KBM-7 (cell line): ENCODE data around the gene LRRC41.

Experiments used
- DNase-seq: peaks from one replicate; pipeline ENCODE4 v3.0.0-alpha.2; 2015
- in situ Hi-C: fragments of 300-500 bp; cut with MboI; formaldehyde crosslinking; loops from 2 replicates; pipeline ENCODE4 v1.14.3; 2020; ENCODE audit warnings: low sequenced_read_pairs, low pct_unique_long_range_greater_than_20kb, mixed read lengths

The LRRC41 gene

DNA sequence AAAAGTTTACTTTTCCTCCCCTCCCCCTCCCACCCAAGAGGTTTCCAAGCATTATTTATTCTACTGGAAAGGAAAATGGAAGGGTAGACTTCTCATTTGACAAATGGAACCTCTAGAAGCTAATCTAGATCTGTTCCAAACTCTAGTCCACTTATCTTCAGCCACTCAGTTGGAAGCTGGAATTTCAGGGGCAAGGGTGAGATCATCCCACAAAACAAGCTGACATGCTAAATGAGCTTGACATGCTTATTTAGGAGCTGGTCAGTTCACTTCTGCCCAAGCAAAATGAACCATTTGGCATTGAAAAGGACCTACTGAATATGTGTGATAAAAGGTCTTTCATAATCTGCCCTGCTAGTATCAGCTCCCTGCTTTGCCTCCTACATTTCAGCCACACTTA lies 5.0 kb downstream of the LRRC41 start:
- in situ Hi-C loops: no loop called here
- DNase-seq: no peak

DNA sequence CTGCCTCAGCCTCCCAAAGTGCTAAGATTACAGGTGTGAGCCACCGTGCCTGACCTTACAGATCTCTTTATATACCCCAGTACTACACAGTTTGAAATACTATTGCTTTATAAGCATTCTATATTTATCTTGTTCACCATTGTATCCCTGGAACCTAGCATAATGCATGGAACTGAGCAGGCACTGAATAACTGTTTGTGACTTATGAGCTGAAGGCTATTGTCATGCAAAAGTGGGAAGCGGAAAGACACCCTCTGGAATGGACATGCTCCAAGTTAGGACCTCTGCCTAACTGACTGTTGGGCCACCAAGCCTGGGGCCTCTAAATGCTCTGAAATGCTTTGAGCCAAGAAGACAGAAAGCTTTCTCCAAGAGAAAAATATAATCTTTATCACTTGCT lies 8.1 kb downstream of the LRRC41 start:
- in situ Hi-C loops: no loop called here
- DNase-seq: no peak

DNA sequence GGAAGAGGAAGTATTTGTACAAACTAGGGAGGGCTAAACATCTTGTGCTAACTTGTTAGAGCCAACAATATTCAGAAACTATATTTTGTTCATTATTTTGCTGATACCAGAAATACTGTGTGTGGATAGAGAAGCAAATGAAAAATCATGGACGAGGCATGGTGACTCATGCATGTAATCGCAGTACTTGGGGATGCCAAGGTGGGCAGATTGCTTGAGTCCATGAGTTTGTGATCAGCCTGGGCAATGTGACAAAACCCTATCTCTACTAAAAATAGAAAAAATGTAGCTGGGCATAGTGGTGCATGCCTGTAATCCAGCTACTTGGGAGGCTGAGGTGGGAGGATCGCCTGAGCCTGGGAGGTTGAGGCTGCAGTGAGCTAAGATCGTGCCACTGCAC lies 13.4 kb downstream of the LRRC41 start:
- no peak for DNase-seq

DNA sequence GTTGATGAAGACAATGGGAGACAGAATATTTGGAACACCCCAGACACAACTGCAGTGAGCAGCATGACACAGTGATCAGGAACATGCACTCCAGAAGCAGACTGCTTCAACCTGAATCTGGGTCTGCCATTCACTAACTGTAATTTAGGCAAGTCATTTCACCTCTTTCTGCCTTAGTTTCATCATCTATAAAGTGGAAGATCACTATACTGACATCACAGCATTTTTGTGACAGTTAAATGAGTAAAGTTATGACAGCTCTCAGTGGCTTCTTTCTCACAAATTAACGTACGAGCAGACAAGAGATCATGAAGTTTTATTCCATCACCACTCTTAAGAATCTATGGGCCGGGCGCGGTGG lies 14.3 kb downstream of the LRRC41 start:
- in situ Hi-C loops: no loop called here
- no peak for DNase-seq

More for the DNA sequence above, 13.4 kb downstream of the LRRC41 start:
- in situ Hi-C loops: no loop called here

DNA sequence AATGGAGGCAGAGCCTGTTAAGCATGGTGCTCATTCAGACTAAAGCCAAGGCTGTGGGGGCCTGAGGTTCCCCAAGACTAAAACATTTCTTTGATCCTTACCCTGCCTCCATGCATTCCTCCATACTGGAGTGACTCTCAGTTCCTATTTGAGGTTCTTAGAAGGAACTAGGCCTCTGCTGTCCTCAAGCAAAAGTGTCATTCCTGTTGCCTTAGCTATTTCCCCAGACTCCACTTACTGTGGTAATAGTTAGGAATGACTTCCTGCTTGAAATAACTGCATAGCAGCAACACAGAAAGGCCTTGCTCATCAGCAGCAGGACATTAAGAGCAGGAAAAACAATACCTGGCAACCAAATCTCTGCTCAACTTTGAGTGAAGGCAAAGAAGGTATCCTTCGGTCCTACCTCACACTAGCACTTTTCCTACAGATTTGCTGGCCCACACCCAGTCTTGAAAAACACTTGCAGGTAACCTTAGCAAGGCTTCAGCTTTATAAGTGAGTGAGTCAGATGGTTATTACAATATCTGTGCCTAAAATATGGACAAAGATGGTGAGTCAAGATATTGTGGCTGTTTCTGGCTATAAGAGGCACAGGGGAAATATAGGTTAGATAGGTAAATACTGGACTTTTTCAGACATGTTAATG lies 14.8 kb downstream of the LRRC41 start:
- DNase-seq: no peak
- in situ Hi-C loops: no loop called here

DNA sequence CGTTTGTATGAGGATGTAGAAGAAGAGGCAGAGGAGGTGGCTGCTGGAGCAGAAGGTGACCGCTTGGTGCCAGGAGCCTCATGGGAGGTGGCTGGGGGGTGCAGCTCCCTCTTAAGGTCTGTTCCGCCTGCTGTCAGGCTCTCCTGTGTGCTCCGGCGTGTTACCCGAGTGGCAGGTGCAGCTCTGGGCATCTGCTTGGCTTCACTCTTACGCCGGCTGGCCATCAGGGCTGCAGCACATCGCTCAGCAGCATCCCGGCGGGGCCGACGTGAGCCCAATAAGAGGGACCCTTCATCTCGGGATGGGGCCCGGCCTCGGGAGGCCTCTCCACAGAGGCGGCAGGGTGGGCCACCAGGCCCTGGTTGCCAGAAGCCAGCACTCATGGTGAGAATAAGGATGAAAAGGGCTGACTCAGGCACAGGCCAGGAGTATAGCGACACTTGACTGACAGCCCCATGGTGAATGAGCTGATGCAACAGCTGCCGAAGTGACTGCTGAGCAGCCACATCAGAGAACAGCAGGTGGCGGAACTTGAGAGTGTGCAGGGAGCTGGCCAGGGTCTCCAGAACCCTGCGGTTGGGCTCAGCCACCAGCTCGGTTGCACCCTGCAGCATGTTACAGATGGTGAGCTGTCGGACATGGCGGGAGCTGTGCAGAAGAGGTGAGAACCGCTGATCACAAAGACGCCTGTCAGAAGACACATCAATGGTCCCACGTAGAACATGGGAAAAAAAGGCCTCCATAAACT lies 17.5 kb downstream of the LRRC41 start:
- no peak for DNase-seq
- in situ Hi-C loops: no loop called here

DNA sequence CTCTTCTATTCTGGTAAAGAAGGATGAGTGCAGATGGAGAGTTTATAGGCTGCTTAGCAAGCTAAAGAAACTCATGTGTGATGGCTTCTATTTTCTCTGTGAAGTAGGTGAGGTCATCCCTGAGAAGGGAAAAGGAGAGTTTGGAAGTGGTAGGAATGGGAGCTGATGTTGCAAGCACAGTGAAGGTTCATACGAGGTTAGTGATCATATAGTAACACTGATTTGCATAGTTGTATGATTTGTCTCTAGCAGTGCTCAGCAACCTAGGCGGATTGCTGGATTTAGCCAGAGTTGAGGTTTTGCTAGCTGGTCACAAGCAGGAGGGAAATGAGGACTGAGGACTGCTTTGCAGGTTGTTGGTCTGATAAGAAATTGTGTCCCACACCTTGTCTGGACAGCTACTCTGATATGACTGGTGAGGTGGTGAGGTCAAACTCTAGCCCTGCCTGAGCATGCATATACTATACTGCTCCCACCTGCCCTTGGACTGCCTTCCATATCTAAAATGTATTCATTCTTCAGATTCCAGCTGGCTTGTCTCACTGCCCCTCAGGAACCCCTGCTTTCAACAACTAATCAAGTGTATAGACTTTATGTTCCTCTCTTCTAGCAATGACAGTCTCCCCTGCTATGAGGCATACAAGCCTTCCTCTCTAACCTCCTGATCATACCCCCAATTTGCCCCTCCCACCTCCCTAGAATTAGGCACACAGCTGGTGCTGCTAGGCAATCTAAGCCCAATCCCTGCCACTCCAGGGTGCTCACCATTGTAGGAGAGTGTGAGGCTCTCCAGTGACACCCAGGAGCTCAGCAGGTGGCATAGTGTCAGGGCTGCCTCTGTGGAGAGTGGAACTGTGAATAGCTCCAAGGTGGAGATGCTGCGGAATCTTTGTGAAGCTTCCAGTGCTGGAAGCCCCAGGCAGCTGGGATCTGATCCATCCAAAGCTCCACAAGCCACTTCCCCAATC lies 18.5 kb downstream of the LRRC41 start:
- no peak for DNase-seq
- in situ Hi-C loops: no loop called here

DNA sequence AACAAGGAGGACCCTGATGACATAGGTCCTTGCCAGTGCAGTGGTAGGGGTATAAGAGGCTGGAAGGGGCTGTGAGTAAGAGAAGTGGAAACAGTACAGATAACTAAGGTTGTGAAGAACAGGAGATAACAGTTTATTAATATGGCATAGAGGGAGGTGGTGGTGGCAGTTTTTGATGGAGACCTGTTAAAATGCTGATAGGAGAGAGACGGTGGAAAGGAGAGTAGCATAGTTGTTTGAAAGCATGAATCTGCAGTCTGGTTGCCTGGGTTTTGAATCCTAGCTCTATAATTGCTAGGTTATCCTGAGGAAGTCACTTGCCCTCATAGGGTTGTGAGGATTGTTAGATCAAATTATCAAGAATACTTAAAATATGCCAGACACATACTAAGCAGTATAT lies 19.4 kb downstream of the LRRC41 start:
- in situ Hi-C loops: no loop called here
- no peak for DNase-seq

DNA sequence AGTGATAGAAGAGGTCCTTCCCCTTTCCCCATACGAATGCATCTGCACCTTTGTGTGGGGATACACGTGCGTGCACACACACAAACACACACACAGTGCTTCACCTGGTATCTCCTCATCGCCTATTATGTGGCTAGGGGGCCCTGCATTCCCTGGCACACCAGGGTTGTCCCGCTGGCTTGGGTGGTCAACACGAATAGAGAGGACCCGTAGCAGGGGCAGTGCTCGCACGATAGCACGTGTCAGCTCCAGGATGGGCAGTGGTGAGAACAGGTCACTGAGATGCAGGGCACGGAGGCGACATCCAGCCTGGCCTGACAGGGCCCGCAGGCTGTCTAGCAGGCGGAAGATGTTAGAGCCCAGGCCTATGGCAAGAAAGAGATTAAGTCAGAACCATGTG lies 22.4 kb downstream of the LRRC41 start:
- DNase-seq: no peak

DNA sequence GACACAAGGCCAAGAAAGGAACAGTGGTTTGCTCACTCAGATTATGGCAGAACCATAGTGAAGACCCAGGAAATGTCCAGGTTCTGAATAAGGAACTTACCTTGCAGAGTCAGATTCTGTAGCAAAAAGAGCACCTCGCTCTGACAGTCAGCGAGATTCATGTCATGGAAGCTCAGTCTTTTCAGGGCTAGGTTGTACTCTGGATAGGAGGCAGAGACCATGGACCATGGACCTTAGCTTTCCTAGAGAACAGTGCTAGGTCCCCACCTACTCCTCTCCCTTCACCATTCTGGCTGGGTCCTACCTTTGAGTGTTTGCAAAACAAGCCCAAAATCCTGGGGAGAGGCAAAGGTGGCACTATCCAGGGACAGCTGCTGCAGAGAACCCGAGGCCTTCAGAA lies 23.3 kb downstream of the LRRC41 start:
- in situ Hi-C loops: no loop called here
- no peak for DNase-seq

More for the DNA sequence above, 22.4 kb downstream of the LRRC41 start:
- in situ Hi-C loops: no loop called here

DNA sequence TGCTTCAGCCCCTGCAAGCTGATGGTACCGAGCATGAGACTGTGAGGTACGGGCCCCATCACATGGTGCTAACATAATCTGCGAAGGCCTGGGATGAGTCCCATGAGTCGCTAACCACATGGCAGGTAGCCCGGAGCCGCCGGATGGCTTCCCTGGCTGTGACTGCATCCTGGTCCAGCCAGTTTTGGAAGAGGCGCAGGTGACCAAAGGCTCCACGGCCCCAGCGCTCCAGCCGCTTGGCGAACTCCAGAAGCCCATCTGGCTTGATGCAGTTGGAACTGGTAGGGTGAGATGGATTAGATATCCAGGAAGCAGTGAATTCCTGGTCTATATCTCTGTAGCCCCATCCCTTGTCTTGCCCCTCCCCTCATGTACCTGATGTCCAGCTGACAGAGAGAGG lies 24.6 kb downstream of the LRRC41 start:
- DNase-seq: no peak
- in situ Hi-C loops: no loop called here

DNA sequence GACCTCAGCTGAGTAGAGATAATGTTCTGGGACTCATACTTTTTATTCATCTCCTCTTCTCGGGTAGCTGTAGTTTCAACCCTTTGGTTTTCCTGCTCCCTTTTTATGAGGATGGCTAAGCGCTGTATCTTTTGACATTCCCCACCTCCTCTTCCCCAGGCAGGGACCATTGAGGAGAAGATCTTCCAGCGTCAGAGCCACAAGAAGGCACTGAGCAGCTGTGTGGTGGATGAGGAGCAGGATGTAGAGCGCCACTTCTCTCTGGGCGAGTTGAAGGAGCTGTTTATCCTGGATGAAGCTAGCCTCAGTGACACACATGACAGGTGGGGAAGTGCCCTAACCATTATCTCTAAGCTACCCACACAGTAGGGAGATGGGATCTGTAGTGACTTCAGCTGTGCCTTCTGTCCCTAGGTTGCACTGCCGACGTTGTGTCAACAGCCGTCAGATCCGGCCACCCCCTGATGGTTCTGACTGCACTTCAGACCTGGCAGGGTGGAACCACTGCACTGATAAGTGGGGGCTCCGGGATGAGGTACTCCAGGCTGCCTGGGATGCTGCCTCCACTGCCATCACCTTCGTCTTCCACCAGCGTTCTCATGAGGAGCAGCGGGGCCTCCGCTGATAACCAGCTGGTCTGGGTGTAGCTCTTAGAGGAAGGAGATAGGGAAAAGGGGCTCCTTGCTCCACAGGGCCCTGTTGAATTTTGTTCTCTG lies 25.6 kb downstream of the LRRC41 start:
- in situ Hi-C loops: no loop called here
- DNase-seq: no peak

DNA sequence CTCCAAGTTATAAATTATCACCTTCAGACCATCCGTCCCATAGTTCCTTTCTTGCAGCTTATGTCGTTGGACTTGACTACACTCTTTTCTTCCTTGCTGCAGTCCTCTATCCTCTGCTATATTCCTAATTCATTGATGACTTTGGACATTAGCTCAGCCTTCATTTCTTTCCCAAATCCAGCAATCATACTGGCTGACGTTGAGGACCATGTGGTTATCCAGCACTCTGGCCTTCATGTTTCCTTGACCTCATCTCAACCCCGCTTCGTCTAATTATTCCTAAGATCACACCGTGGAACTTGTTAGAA lies 28.4 kb downstream of the LRRC41 start:
- no peak for DNase-seq
- in situ Hi-C loops: no loop called here

DNA sequence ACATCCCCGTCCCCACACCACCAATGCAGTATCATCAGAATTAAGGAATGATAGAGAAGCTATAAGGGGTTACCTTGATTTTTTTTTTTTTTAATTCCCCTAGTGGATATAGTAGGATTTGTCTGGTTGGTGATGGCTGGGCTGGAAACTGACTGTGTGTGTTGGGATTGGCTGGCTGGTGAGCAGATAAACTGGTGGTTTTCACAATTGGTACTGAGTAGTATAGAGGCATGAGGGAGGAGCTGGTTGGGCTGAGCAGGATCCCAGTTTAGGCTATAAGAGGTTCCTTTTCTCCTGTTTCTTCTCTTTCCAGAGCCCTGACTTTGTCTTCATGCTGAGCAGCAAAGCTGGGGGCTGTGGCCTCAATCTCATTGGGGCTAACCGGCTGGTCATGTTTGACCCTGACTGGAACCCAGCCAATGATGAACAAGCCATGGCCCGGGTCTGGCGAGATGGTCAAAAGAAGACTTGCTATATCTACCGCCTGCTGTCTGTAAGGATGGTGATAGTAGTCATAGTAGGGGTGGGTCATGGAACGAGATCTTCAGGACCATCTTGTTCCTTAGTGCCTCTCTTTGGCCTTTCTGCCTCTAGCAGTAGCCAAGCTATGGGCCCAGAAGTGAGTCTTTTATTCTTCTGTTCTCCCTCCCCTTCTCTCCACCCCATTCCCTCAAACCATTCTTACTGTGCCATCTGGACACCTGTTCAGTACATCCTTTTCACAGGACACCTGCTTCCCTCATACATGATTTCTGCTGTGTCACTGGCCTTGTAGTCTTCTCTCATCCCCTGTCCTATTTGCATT lies 29.0 kb downstream of the LRRC41 start:
- in situ Hi-C loops: no loop called here
- DNase-seq: no peak

DNA sequence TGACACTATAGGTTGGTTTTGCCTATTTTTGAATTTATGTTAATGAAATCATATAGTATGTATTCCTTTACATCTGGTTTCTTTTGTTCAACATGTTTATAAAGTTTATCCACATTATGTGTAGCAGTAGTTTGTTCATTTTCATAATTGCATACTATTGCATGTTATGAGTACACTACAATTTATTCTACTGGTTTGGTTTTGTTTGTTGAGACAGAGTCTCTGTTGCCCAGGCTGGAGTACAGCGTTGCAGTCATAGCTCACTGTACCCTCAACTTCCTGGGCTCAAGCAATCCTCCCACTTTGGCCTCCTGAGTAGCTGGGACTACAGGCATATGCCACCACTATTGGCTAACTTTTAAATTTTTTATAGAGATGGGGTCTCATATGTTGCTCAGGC lies 34.8 kb downstream of the LRRC41 start:
- DNase-seq: no peak
- in situ Hi-C loops: no loop called here

DNA sequence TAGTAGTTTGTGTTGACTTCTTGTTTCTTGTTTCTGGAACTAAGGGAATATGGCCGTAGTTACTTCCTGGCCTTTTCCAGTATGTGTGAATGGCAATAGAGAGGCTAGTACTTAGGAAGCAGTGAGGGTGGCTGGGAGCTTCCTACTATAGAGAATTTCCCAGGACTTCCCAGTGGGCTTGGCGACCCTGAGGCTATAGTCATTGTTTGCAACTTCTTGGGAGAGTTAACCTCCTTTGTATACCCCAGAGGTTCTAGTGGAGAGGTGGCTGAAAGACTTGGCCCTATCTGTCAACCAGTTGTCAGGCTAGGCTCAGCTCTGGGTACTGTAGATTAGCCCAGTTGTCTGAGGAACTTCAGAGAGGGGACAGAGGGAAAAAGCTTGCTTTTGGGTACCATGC lies 40.3 kb downstream of the LRRC41 start:
- in situ Hi-C loops: no loop called here
- DNase-seq: no peak

DNA sequence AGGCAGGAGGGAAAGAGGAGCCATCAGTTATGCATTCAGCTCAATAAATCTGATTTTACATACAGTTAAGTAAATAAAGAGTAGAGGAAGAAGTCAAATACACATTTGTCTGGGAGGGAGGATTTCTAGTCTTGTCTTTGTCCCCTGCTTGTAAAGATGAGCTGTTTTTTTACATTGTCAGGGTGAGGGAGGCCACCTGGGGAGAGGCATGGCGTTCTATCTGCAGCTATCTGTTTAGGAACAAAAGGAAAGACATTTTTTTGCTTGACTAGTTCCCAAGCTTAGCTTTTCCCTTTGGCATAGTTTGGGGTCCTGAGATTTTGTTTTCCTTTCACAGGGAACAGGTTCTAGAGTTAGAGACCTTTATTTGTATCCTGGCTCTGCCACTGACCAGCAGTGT lies 40.9 kb downstream of the LRRC41 start:
- DNase-seq: no peak
- in situ Hi-C loops: no loop called here

DNA sequence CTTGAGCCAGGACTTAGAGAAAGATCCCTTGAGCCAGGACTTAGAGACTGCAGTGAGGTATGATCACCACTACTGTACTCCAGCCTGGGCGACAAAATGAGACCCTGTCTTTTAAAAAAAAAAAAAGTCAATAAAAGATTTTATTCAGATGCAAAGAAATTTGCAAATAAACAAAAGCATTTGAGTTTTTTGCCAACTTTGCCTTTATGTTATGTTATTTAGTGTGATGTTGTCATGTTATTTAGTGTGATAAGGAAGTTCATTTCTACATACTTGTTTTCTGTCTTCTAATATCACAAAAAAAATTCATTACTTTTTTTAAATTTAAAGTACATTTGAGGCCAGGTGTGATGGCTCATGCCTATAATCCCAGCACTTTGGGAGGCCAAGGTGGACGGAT lies 46.9 kb downstream of the LRRC41 start:
- in situ Hi-C loops: no loop called here
- DNase-seq: no peak

DNA sequence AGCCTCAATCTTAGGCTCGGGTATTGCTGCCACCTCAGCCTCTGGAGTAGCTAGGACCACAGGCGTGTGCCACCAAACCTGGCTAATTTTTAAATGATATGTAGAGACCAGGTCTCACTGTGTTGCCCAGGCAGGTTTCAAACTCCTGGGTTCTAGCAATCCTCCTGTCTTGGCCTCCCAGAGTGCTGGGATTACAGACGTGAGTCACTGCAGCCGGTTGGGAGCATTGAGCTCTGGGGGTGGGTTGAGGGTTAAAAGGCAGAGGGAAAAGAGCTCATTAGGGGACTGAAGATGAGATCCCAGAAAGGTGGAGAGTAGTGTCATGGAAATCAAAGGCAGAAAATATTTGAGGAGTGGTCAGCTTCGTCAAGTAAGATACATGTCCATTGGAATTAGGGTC lies 48.7 kb downstream of the LRRC41 start:
- in situ Hi-C loops: no loop called here

More for the DNA sequence above, 48.7 kb downstream of the LRRC41 start:
- DNase-seq: no peak
